ENCODE data around the gene PLXNA2.

DNA sequence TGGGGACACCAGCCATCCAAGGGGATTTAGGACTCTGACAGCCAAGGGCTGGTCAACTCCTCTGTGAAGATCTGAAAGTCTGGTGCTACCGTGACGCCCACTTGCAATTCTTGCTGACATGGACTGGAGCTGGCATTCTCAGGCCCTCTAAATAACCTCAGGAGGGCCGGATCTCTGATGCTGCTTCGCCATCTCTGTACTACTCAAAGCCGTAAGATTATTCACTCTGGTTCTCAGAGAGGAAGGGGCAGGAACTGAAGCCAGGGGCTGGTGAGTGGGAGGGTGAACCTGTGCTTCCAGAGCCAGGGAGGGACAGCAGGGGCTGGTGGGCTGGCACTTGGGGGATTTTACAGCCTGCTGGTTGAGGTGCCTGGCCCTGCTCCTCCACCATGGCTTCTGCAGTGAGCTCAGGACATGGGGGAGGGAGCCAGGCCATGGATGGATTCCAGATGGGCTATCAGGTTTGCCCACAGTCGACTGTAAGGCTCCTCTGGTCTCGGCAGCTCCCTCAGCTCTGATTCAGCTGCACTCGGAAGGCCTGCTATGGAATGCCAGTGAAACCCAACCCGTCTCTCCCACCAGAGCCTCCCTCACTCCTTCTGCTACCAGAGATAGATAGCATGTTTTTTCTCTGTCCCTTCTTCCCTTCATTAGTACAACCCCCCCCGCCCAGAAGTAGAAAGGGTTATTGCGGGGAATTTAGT, 84.5 kb downstream of the PLXNA2 start:
- TF ChIP-seq POLR2A (IDR thresholded peaks at IDR 0.05): no peak
- TF ChIP-seq, protein P1, sequence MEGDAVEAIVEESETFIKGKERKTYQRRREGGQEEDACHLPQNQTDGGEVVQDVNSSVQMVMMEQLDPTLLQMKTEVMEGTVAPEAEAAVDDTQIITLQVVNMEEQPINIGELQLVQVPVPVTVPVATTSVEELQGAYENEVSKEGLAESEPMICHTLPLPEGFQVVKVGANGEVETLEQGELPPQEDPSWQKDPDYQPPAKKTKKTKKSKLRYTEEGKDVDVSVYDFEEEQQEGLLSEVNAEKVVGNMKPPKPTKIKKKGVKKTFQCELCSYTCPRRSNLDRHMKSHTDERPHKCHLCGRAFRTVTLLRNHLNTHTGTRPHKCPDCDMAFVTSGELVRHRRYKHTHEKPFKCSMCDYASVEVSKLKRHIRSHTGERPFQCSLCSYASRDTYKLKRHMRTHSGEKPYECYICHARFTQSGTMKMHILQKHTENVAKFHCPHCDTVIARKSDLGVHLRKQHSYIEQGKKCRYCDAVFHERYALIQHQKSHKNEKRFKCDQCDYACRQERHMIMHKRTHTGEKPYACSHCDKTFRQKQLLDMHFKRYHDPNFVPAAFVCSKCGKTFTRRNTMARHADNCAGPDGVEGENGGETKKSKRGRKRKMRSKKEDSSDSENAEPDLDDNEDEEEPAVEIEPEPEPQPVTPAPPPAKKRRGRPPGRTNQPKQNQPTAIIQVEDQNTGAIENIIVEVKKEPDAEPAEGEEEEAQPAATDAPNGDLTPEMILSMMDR (IDR thresholded peaks at IDR 0.05): no peak
